ENCODE measurements around the gene PALLD. TPM values are rescaled to one million over a fixed set of nuclear protein-coding genes. Genes with fewer than 3 reads are reported as not detected.

PALLD gene
- polyA plus RNA-seq, 3 donors = 6.1 to 11.8 (median 9.9) TPM

GRCh38 chr4:168507178-168507815 lies 10.4 kb downstream of the PALLD start:
- H3K4me2 ChIP-seq (replicated peaks; ENCODE audit: extremely low read depth, low read length, poor library complexity, severe bottlenecking) = no peak overlapping the region
- no peaks in the 10 kb centered on the region for H3K9me3 ChIP-seq (replicated peaks in 1 of 2; ENCODE audit: control insufficient read depth in 1 of 2, insufficient read depth in 1 of 2, low read length in 2 of 2)
- WGBS (ENCODE audit: insufficient coverage) = 54% methylated on average over 6 of the region's 7 CpGs
- no peaks in the 10 kb centered on the region for H3K27me3 ChIP-seq (ENCODE audit: control insufficient read depth in 2 of 2, insufficient read depth in 2 of 2, low read length in 2 of 2)
- Mint-ChIP-seq H3K9me3 (peaks cover 0 to 6% (median 5%) of the 10 kb centered on the region in 7 donors), H3K4me3 (no peak overlapping the region), H3K4me1 (peaks cover 25% of the 10 kb centered on the region), H3K36me3 (peaks cover 2 to 4% of the 10 kb centered on the region in 2 donors), H3K27ac (no peak overlapping the region), H3K27me3 (ENCODE audit: low read depth in 3 of 3) (peaks cover 0 to 2% (median 0%) of the 10 kb centered on the region in 3 donors)
- H2AFZ ChIP-seq (ENCODE audit: insufficient read depth, low read depth, low read length, poor library complexity, severe bottlenecking) = no peak overlapping the region
- peak overlapping the region; percentile 8 to 92 for H3K27ac ChIP-seq (ENCODE audit: low read depth in 1 of 2, low read length in 2 of 2)
- H3K4me1 ChIP-seq (ENCODE audit: control insufficient read depth in 1 of 2, insufficient read depth in 2 of 2, low read length in 2 of 2) = peaks cover 76 to 80% of the 10 kb centered on the region in 2 donors
- peak in 2 of 3 donors; percentile 50 to 56 for DNase-seq
- H3K9ac ChIP-seq (ENCODE audit: insufficient read depth, low read length, poor library complexity, severe bottlenecking) = no peak overlapping the region
- intact Hi-C loops (cut with micrococcal nuclease) = loop anchor here in 1 of 2 donors (2.0 kb wide), 1 partner anchor 26 kb away; the partner anchor contains the start of gene DDX60L
- H3K79me2 ChIP-seq (ENCODE audit: insufficient read depth, low read length) = no peaks in the 10 kb centered on the region
- H4K20me1 ChIP-seq (ENCODE audit: insufficient read depth, low read length) = no peaks in the 10 kb centered on the region
- H3K36me3 ChIP-seq (replicated peaks in 1 of 2; ENCODE audit: control insufficient read depth in 1 of 2, insufficient read depth in 2 of 2, low read length in 2 of 2) = no peaks in the 10 kb centered on the region
- TF ChIP-seq CTCF (IDR thresholded peaks at IDR 0.05) = no peak
- no peak overlapping the region for H3K4me3 ChIP-seq (replicated peaks in 1 of 3; ENCODE audit: low read depth in 2 of 3, low read length in 3 of 3)

- no peaks in the 10 kb centered on the region for H4K20me1 ChIP-seq (ENCODE audit: insufficient read depth, low read length)
- peaks cover 0 to 6% (median 5%) of the 10 kb centered on the region in 7 donors for H3K9me3 Mint-ChIP-seq
- TF ChIP-seq CTCF (IDR thresholded peaks at IDR 0.05) = no peak
- H3K4me1 ChIP-seq (ENCODE audit: control insufficient read depth in 1 of 2, insufficient read depth in 2 of 2, low read length in 2 of 2) = peaks cover 62 to 66% of the 10 kb centered on the region in 2 donors
- no peak overlapping the region for H3K9ac ChIP-seq (ENCODE audit: insufficient read depth, low read length, poor library complexity, severe bottlenecking)
- 100% methylated on average over 1 of the region's 3 CpGs for WGBS (ENCODE audit: insufficient coverage)
- H3K4me1 Mint-ChIP-seq = peaks cover 27% of the 10 kb centered on the region
- peak overlapping the region in 6 of 7 donors; percentile 83 to 96 (median 94) for H3K27ac Mint-ChIP-seq
- H3K27me3 ChIP-seq (ENCODE audit: control insufficient read depth in 2 of 2, insufficient read depth in 2 of 2, low read length in 2 of 2) = no peaks in the 10 kb centered on the region
- H3K79me2 ChIP-seq (ENCODE audit: insufficient read depth, low read length) = no peaks in the 10 kb centered on the region
- H3K4me2 ChIP-seq (replicated peaks; ENCODE audit: extremely low read depth, low read length, poor library complexity, severe bottlenecking) = no peak overlapping the region
- H3K36me3 Mint-ChIP-seq = peaks cover 2 to 4% of the 10 kb centered on the region in 2 donors
- H2AFZ ChIP-seq (ENCODE audit: insufficient read depth, low read depth, low read length, poor library complexity, severe bottlenecking) = no peak overlapping the region
- no peak overlapping the region for H3K4me3 ChIP-seq (replicated peaks in 1 of 3; ENCODE audit: low read depth in 2 of 3, low read length in 3 of 3)
- intact Hi-C loops (cut with micrococcal nuclease) = loop anchor here in 1 of 2 donors (2.0 kb wide), 1 partner anchor 58 kb away; no protein-coding TSS in a partner anchor
- H3K9me3 ChIP-seq (replicated peaks in 1 of 2; ENCODE audit: control insufficient read depth in 1 of 2, insufficient read depth in 1 of 2, low read length in 2 of 2) = no peaks in the 10 kb centered on the region
- DNase-seq = no peak
- no peak overlapping the region for H3K4me3 Mint-ChIP-seq
- H3K36me3 ChIP-seq (replicated peaks in 1 of 2; ENCODE audit: control insufficient read depth in 1 of 2, insufficient read depth in 2 of 2, low read length in 2 of 2) = no peaks in the 10 kb centered on the region
- peak overlapping the region in 1 of 2 donors; percentile 75 for H3K27ac ChIP-seq (ENCODE audit: low read depth in 1 of 2, low read length in 2 of 2)
- H3K27me3 Mint-ChIP-seq (ENCODE audit: low read depth in 3 of 3) = peaks cover 0 to 2% (median 0%) of the 10 kb centered on the region in 3 donors
Measured at GRCh38 chr4:168508683-168509082, 11.8 kb downstream of the PALLD start.

All from CD14-positive monocyte (primary cell).